RWPE2 (cell line): ENCODE measurements around the gene DRAP1.

ENCODE experiments used
- ATAC-seq: fragments of 200-7000 bp; cut with Tn5 transposase; 3 replicates; pipeline ENCODE4 v1.9.1; 2021; ENCODE audit warnings: low read depth
- DNase-seq: peaks from one replicate; pipeline ENCODE4 v3.0.0-alpha.2; 2020; ENCODE audit warnings: low spot score
- H3K27ac ChIP-seq: fragments of 450-650 bp; 2 replicates; pipeline ENCODE4 v1.5.1; 2017; ENCODE audit warnings: mild to moderate bottlenecking; ENCODE audit not compliant: poor library complexity, severe bottlenecking
- H3K27me3 ChIP-seq: fragments of 250-450 bp; sonication (Bioruptor Pico); 2 replicates; pipeline ENCODE4 v1.5.1; 2021; ENCODE audit warnings: mild to moderate bottlenecking, moderate library complexity; ENCODE audit not compliant: insufficient read depth, poor library complexity, severe bottlenecking
- H3K36me3 ChIP-seq: fragments of 250-450 bp; sonication (Bioruptor Pico); 2 replicates; pipeline ENCODE4 v1.5.1; 2020; ENCODE audit warnings: low read depth, mild to moderate bottlenecking, moderate library complexity
- H3K4me1 ChIP-seq: fragments of 250-450 bp; sonication (Bioruptor Pico); 2 replicates; pipeline ENCODE4 v1.5.1; 2021; ENCODE audit warnings: mild to moderate bottlenecking, moderate library complexity; ENCODE audit not compliant: insufficient read depth, poor library complexity, severe bottlenecking
- H3K4me3 ChIP-seq: fragments of 250-450 bp; sonication (Bioruptor Pico); 2 replicates; pipeline ENCODE4 v1.5.1; 2021; ENCODE audit warnings: mild to moderate bottlenecking, moderate library complexity; ENCODE audit not compliant: severe bottlenecking
- H3K9me3 ChIP-seq: fragments of 250-450 bp; sonication (Bioruptor Pico); 2 replicates; pipeline ENCODE4 v1.5.1; 2021; ENCODE audit warnings: mild to moderate bottlenecking, moderate library complexity; ENCODE audit not compliant: severe bottlenecking
- CTCF ChIP-seq: fragments of 450-650 bp; IDR thresholded peaks from one replicate; pipeline ENCODE4 v1.5.1; 2017; ENCODE audit warnings: mild to moderate bottlenecking, moderate library complexity; ENCODE audit not compliant: poor library complexity, severe bottlenecking

Gene DRAP1

GRCh38 chr11:65928667-65929066 lies 9.4 kb downstream of the DRAP1 start:
- no peak overlapping the region for H3K4me3 ChIP-seq
- ATAC-seq (no peak), DNase-seq (no peak)
- TF ChIP-seq CTCF = no peak
- H3K27ac ChIP-seq = no peak overlapping the region
- 0 out of 2 replicates have a peak, but pooled peaks cover under 1% of the 10 kb centered on the region for H3K36me3 ChIP-seq
- no peaks in the 10 kb centered on the region for H3K27me3 ChIP-seq
- no peaks in the 10 kb centered on the region for H3K9me3 ChIP-seq
- no peaks in the 10 kb centered on the region for H3K4me1 ChIP-seq

- no peaks in the 10 kb centered on the region for H3K27me3 ChIP-seq
- H3K9me3 ChIP-seq = no peaks in the 10 kb centered on the region
- DNase-seq (no peak), ATAC-seq (peak; percentile 26; the same call in 1 of the 3 replicates)
- H3K4me1 ChIP-seq = no peaks in the 10 kb centered on the region
- H3K4me3 ChIP-seq = no peak overlapping the region
- H3K27ac ChIP-seq = no peak overlapping the region
- H3K36me3 ChIP-seq = no peaks in the 10 kb centered on the region
- TF ChIP-seq CTCF = no peak
These were observed 12.7 kb downstream of the DRAP1 start for GRCh38 chr11:65931773-65932557.

- Histone ChIP-seq H3K27me3 (no peaks in the 10 kb centered on the region), H3K27ac (no peak overlapping the region), H3K36me3 (no peaks in the 10 kb centered on the region), H3K4me1 (no peaks in the 10 kb centered on the region), H3K4me3 (no peak overlapping the region), H3K9me3 (no peaks in the 10 kb centered on the region)
- ATAC-seq (no peak), DNase-seq (no peak)
- peak; percentile 26 for TF ChIP-seq CTCF
These were observed 13.3 kb downstream of the DRAP1 start for GRCh38 chr11:65932558-65932919.

- H3K27ac ChIP-seq = no peak overlapping the region
- H3K27me3 ChIP-seq = no peaks in the 10 kb centered on the region
- no peaks in the 10 kb centered on the region for H3K36me3 ChIP-seq
- no peak for DNase-seq
- ATAC-seq = no peak
- H3K4me3 ChIP-seq = no peak overlapping the region
- TF ChIP-seq CTCF = no peak
- H3K9me3 ChIP-seq = no peaks in the 10 kb centered on the region
- H3K4me1 ChIP-seq = no peaks in the 10 kb centered on the region
These were observed 14.8 kb downstream of the DRAP1 start for GRCh38 chr11:65934014-65934413.

GRCh38 chr11:65937766-65938165 lies 18.5 kb downstream of the DRAP1 start:
- Histone ChIP-seq H3K27me3 (no peaks in the 10 kb centered on the region), H3K36me3 (no peaks in the 10 kb centered on the region), H3K9me3 (no peaks in the 10 kb centered on the region), H3K4me1 (peaks cover 6% of the 10 kb centered on the region), H3K27ac (no peak overlapping the region), H3K4me3 (no peak overlapping the region)
- DNase-seq (no peak), ATAC-seq (no peak)
- TF ChIP-seq CTCF = no peak
